SK-N-SH (cell line): Measurements from ENCODE around the gene FOXF1.

Source experiments
- CHD2 ChIP-seq: fragments of 150-350 bp; IDR thresholded peaks from 2 replicates; pipeline ENCODE4 v1.6.1; 2018; ENCODE audit warnings: low read length; ENCODE audit not compliant: partially characterized antibody
- FOXJ3 ChIP-seq: sonication (generic); formaldehyde crosslinking; IDR thresholded peaks from 2 replicates; pipeline ENCODE4 v1.5.1; 2020; ENCODE audit warnings: mild to moderate bottlenecking, missing genetic modification reagents
- GATA2 ChIP-seq: sonication (generic); formaldehyde crosslinking; IDR thresholded peaks from 2 replicates; pipeline ENCODE4 v1.5.0; 2020; ENCODE audit warnings: mild to moderate bottlenecking, missing genetic modification reagents

GRCh38 chr16:86498671-86499439, 11.5 kb upstream of the FOXF1 start:
- TF ChIP-seq CHD2 (no peak), GATA2 (no peak), FOXJ3 (CRISPR knock-in tag) (no peak)
